ENCODE measurements around the gene CCDC188. TPM values are rescaled to one million over a fixed set of nuclear protein-coding genes. Genes with fewer than 3 reads are reported as not detected.
"Not testable (repeated sequence)": the region's sequence is repeated elsewhere in the genome, so short reads cannot be mapped to it uniquely, and the experiment has no call there.

The CCDC188 gene
- total RNA-seq, 1 donor from 2014 or later, result not detected

- no peak for DNase-seq (ENCODE audit: low spot score)
- peak; percentile 65 for ATAC-seq
Measured at GRCh38 chr22:20171288-20172140, 20.7 kb upstream of the CCDC188 start.

- no peak for ATAC-seq
- no peak for DNase-seq (ENCODE audit: low spot score)
Measured at GRCh38 chr22:20170170-20170569, 19.3 kb upstream of the CCDC188 start.

- ATAC-seq, result no peak
Measured at GRCh38 chr22:20169253-20169822, 18.5 kb upstream of the CCDC188 start.

GRCh38 chr22:20167643-20168322, 16.9 kb upstream of the CCDC188 start:
- DNase-seq (ENCODE audit: low spot score) (no peak), ATAC-seq (no peak)

More at GRCh38 chr22:20169253-20169822, 18.5 kb upstream of the CCDC188 start:
- no peak for DNase-seq (ENCODE audit: low spot score)

- ATAC-seq (no peak), DNase-seq (ENCODE audit: low spot score) (no peak)
Measured at GRCh38 chr22:20166703-20167102, 15.8 kb upstream of the CCDC188 start.

- DNase-seq (ENCODE audit: low spot score) (no peak), ATAC-seq (no peak)
Measured at GRCh38 chr22:20165913-20166312, 15.1 kb upstream of the CCDC188 start.

GRCh38 chr22:20165421-20165820, 14.6 kb upstream of the CCDC188 start:
- no peak for ATAC-seq
- DNase-seq (ENCODE audit: low spot score), result no peak

GRCh38 chr22:20164863-20165262, 14.0 kb upstream of the CCDC188 start:
- ATAC-seq, result no peak
- DNase-seq (ENCODE audit: low spot score), result no peak

GRCh38 chr22:20160041-20160440, 9.2 kb upstream of the CCDC188 start:
- ATAC-seq, result no peak
- no peak for DNase-seq (ENCODE audit: low spot score)

- DNase-seq (ENCODE audit: low spot score); ATAC-seq: not testable (repeated sequence)
Measured at GRCh38 chr22:20159531-20159930, 8.7 kb upstream of the CCDC188 start.

GRCh38 chr22:20159076-20159475, 8.2 kb upstream of the CCDC188 start:
- ATAC-seq (no peak), DNase-seq (ENCODE audit: low spot score) (no peak)

- DNase-seq (ENCODE audit: low spot score), result no peak
- no peak for ATAC-seq
Measured at GRCh38 chr22:20158391-20159036, 7.7 kb upstream of the CCDC188 start.

GRCh38 chr22:20157430-20158183, 6.8 kb upstream of the CCDC188 start:
- ATAC-seq, result no peak
- DNase-seq (ENCODE audit: low spot score), result no peak

- ATAC-seq, result peak; percentile 94
- DNase-seq (ENCODE audit: low spot score), result peak; percentile 86
Measured at GRCh38 chr22:20156611-20157429, 6.0 kb upstream of the CCDC188 start.

- no peak for ATAC-seq
Measured at GRCh38 chr22:20156042-20156389, 5.2 kb upstream of the CCDC188 start.

GRCh38 chr22:20155330-20156041, 4.6 kb upstream of the CCDC188 start:
- ATAC-seq (peak; percentile 6), DNase-seq (ENCODE audit: low spot score) (no peak)

More at GRCh38 chr22:20156042-20156389, 5.2 kb upstream of the CCDC188 start:
- DNase-seq (ENCODE audit: low spot score), result no peak

- DNase-seq (ENCODE audit: low spot score) (no peak), ATAC-seq (no peak)
Measured at GRCh38 chr22:20154602-20155187, 3.8 kb upstream of the CCDC188 start.

- ATAC-seq (no peak), DNase-seq (ENCODE audit: low spot score) (no peak)
Measured at GRCh38 chr22:20153945-20154344, 3.1 kb upstream of the CCDC188 start.

GRCh38 chr22:20152464-20152890, 1.6 kb upstream of the CCDC188 start:
- DNase-seq (ENCODE audit: low spot score) (no peak), ATAC-seq (no peak)
